ENCODE measurements around the gene NAIF1.
"Not testable (repeated sequence)": the region's sequence is repeated elsewhere in the genome, so short reads cannot be mapped to it uniquely, and the experiment has no call there.

The NAIF1 gene, protein sequence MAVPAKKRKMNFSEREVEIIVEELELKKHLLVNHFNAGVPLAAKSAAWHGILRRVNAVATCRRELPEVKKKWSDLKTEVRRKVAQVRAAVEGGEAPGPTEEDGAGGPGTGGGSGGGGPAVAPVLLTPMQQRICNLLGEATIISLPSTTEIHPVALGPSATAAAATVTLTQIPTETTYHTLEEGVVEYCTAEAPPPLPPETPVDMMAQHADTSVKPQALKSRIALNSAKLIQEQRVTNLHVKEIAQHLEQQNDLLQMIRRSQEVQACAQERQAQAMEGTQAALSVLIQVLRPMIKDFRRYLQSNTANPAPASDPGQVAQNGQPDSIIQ

DNA sequence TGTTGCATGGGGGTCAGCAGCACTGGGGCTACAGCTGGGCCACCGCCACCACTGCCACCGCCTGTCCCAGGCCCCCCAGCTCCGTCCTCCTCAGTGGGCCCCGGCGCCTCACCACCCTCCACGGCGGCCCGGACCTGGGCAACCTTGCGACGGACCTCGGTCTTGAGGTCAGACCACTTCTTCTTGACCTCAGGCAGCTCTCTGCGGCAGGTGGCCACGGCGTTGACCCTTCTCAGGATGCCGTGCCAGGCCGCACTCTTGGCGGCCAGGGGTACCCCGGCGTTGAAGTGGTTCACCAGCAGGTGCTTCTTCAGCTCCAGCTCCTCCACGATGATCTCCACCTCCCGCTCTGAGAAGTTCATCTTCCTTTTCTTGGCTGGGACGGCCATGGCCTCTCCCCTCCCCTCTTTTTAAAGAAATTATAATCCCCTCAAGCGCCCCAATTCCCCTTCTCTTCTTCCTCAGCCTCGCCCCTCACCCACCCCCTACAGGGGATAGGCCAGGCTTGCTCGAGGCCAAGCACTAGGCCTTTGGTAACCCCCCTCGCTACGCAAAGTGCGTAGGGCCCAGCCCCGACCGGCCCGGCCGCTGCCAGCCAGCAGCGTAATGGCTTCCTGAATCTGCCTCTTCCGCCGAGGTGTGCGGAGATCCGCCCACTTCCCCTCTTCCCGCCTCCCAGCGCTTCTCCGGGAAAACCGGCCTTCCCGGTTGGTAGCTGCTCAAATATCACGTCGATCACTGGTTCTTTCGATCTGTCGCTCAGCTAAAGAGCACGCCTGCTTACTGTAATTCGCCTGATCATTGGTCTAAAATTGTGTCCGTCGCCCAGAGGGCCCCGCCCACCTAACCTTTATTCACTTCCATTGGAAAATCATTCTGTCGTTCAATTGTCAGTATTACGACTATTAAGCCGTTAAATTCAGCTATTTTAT lies at the start of gene NAIF1:
Gene NAIF1 (minus strand): TSS at position 608 of the 932 bp plus-strand sequence. CDS start 219 bp downstream, at position 389.
- peak; percentile 99 for DNase-seq

DNA sequence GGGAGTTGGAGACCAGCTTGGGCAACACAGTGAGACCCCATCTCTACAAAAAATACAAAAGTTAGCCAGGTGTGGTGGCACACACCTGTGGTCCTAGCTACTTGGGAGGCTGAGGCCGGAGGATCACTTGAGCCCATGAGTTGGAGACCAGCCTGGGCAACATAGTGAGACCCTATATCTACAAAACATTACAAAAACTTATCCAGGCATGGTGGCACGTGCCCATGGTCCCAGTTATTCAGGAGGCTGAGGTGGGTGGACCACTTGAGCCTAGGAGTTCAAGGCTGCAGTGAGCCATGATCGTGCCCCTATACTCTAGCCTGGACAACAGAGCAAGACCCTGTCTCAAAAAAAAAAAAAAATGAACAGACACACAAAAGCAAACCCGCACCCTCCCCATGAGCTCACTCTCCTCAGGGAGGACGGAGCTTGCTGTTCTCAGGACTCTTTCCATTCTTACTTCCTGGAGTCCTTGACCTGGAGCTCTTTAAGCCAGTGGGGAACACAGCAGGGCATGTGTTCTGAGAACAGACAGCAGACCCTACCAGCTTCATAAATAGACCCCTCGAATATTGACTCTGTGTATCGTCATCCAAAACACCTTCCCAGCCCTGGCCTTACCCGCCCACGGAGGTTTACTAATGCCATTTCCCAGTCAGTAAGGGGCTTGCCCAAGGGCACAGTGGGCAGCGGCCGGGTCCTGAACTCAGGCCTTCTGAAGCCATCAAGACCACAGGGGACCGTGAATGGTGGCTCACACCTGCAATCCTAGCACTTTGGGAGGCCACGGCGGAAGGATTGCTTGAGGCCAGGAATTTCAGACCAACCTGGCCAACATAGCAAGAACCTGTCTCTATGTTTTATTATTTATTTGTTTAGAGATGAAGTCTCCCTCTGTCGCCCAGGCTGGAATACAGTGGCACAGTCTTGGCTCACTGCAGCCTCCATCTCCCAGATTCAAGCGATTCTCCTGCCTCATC lies 49.3 kb upstream of the NAIF1 start:
- DNase-seq, result no peak

DNA sequence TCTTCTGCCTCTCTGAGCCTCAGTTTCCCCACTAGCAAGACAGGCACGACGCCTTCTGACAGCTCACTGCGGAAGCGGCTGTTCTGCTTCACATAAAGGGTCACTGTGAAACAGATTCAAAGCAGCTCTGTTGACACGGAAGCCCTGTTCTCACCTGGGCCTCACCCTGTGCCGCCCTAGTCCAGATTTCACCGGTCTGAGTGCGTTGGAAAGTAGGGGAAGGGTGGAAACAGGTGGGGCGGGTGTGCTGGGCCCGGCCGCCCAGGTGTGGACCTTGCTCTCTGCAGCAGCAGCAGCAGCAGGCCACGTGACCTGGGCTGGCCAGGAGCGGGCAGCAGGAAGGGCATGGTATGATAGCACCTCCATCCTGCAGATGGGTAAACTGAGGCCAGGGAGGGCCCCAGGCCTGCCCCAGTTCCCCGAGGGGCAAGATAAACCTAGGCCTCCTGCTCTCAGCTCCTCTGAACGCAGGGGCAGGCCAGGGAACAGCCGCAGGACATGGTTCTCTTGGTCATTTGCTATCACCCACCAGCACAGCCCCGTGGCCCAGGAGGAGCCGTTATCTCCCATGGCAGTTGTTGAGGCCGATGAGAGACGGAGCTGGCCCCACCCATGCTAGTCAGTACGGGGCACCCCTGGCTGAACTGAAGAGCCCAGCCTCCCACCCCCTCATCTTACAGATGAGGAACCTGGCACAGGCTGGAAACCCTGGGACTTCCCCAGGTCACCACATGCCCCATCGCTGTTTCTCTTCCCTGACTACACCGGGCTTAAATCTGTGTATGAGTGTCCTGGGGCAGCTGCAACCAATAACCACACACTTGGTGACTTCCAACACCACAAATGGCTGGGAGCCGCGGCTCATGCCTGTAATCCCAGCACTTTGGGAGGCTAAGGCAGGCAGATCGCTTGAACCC lies 48.3 kb upstream of the NAIF1 start:
- no peak for DNase-seq

DNA sequence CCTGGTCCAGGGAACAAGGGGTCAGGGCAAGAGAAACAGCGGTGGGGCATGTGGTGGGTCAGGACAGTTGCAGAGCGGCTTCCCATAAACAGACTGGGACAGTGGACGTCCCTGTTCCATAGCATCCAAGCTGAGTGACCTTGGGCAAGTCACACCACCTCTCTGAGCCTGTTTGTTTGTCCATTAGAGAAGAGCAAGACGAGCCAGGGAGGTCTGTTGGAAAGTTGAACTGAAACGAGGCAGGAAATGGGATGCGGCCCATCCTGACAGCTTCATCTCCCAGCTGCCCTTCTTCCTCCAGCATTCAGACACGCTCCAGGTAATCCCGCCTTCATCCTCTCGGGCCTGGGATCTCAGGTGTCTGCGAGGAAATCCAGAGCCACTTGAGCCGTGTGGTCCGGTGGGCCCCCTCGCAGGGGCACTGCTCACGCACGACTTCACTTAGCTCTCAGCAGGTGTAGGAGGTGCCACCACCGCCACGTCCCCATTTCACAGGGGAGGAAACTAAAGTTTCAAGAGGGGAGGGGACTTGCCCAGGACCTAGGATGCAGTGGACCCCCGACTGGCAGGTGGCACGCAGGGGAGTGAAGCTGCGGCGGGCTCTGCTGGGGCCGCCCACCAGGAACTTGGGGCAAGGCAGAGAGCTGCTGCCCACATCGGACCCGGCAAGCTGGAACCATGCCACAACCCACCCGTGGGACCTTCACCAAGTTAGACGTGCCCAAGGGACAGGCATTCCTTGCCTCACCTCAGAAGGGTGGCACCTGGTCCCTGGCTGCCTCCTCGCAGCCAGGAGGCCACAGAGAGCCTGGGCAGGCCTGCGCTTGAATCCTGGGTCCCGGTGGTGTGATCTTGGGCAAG lies 47.4 kb upstream of the NAIF1 start:
- no peak for DNase-seq

DNA sequence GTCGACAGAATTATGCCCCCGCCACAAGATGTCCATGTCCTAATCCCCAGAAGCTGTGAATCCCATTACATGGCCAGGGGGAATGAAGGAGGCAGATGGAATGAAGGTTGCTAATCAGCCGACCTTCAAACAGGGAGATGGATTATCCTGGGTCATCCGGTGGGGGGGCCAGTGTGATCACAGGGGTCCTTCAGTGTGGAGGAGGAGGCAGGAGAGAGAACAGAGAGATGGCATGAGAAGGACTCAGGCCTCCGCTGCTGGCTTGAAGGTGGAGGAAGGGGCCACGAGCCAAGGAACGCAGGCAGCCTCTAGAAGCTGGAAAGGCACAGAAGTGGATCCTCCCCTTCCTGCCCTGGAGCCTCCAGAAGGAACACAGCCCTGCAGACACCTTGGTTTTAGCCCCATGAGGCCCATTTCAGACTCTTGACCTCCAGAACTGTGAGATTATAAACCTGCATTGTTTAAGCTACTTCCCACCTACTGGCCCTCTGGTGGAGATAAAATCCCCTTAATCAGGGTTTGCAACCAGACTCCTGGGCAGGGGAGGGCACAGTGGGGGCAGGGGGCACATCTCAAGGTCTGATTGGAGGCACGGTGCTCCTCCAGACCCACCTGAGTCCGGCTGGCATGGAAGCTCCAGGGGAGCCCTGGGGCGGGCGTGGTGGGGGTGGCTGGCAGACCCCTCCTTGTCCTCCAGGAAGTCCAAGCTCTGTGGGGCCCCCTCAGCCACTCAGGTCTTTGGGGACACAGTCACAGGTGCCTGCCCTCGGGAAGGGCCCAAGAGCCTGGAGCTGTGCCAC lies 46.6 kb upstream of the NAIF1 start:
- peak; percentile 97 for DNase-seq

DNA sequence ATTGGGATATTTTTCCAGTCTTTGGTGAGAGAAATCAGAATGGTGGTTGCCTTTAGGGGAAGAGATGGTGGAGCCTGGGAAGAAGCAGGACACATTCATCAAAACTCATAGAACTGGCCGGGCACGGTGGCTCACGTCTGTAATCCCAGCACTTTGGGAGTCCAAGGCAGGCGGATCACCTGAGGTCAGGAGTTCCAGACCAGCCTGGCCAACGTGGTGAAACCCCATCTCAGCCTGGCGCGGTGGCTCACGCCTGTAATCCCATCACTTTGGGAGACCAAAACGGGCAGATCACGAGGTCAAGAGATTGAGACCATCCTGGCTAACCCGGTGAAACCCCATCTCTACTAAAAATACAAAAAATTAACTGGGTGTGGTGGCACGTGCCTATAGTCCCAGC lies 44.6 kb upstream of the NAIF1 start:
- not testable (repeated sequence) for DNase-seq

DNA sequence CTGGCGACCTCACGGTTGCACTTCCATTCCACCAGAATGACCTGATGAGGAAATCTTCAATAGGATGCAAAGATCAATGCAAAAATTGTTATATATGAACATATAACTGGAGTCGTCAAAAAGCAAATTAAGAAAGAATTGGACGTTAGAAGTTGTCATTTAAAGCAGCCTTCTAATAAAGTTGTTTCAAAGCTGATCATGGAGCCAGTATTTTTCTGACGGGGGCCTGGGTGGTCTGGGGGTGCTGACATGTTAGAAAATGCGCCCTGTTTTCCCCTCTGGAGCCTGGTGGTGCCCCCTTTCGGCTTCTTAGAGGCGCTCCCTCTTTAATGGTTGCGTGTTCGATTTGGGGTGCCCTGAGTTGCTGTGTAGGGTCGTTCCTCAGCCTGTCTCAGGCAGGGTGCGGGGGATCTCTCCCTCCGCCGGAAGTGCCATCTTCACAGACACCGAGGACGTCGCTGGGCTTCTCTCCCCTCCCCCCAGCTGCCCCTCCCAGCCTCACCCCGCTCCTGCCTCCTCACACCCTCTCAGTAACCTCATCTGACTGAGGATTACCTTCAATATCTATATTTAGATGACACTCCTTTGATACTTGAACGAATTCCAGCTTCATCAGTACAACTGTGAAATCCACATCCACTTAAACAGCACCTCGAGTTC lies 42.1 kb upstream of the NAIF1 start:
- DNase-seq, result peak; percentile 29

DNA sequence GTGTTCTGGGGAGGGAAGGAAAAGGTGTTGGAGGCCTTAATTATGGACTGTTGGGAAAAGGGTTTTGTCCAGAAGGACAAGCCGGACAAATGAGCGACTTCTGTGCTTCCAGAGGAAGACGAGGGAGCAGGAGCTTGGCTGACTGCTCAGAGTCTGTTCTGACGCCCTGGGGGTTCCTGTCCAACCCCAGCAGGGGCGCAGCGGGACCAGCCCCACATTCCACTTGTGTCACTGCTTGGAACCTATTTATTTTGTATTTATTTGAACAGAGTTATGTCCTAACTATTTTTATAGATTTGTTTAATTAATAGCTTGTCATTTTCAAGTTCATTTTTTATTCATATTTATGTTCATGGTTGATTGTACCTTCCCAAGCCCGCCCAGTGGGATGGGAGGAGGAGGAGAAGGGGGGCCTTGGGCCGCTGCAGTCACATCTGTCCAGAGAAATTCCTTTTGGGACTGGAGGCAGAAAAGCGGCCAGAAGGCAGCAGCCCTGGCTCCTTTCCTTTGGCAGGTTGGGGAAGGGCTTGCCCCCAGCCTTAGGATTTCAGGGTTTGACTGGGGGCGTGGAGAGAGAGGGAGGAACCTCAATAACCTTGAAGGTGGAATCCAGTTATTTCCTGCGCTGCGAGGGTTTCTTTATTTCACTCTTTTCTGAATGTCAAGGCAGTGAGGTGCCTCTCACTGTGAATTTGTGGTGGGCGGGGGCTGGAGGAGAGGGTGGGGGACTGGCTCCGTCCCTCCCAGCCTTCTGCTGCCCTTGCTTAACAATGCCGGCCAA lies 41.3 kb upstream of the NAIF1 start:
- DNase-seq, result no peak

DNA sequence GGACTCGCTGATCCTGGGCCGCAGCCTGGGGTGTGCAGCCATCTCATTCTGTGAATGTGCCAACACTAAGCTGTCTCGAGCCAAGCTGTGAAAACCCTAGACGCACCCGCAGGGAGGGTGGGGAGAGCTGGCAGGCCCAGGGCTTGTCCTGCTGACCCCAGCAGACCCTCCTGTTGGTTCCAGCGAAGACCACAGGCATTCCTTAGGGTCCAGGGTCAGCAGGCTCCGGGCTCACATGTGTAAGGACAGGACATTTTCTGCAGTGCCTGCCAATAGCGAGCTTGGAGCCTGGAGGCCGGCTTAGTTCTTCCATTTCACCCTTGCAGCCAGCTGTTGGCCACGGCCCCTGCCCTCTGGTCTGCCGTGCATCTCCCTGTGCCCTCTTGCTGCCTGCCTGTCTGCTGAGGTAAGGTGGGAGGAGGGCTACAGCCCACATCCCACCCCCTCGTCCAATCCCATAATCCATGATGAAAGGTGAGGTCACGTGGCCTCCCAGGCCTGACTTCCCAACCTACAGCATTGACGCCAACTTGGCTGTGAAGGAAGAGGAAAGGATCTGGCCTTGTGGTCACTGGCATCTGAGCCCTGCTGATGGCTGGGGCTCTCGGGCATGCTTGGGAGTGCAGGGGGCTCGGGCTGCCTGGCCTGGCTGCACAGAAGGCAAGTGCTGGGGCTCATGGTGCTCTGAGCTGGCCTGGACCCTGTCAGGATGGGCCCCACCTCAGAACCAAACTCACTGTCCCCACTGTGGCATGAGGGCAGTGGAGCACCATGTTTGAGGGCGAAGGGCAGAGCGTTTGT lies 40.5 kb upstream of the NAIF1 start:
- DNase-seq, result no peak

DNA sequence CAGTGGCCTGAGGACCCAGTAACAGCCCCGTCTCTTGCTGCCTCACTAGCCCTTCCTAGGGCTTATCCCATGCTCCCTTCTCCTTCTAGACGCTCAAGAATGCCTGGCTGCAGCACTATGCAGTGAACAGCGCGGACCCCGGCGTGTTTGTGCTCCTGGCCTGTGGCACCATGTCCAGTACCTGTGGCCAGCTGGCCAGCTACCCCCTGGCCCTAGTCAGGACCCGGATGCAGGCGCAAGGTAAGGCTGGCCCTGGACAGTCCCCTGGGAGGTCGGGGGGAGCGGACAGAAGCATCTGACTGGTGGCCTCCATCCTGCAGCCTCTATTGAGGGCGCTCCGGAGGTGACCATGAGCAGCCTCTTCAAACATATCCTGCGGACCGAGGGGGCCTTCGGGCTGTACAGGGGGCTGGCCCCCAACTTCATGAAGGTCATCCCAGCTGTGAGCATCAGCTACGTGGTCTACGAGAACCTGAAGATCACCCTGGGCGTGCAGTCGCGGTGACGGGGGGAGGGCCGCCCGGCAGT lies 39.9 kb upstream of the NAIF1 start:
- no peak for DNase-seq

DNA sequence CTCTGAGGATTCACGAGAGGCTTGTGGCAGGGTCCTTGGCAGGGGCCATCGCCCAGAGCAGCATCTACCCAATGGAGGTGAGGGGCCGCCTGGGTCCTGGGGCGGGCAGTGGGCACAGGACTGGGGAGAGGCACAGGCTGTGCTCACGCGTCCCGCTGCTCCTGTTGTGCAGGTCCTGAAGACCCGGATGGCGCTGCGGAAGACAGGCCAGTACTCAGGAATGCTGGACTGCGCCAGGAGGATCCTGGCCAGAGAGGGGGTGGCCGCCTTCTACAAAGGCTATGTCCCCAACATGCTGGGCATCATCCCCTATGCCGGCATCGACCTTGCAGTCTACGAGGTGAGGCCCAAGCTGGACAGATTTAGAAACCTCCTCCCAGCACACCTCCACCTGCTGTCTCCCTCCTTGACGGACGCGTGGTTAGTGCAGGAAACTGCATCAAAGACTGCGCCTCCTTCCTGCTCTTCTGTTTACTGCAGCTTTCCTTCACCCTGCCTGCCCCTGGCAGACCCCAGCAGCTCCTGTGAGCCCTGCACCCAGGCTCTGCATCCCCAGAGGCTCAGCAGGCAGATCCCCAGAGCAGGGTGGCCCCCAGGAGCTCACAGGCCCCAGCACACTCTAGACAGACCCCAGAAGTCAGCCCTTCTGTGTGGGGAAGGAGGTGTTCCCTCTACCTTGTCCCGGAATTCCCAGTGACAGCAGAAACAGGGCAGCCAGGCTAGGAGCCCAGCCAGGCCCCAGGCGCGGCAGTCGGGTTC lies 39.2 kb upstream of the NAIF1 start:
- no peak for DNase-seq

DNA sequence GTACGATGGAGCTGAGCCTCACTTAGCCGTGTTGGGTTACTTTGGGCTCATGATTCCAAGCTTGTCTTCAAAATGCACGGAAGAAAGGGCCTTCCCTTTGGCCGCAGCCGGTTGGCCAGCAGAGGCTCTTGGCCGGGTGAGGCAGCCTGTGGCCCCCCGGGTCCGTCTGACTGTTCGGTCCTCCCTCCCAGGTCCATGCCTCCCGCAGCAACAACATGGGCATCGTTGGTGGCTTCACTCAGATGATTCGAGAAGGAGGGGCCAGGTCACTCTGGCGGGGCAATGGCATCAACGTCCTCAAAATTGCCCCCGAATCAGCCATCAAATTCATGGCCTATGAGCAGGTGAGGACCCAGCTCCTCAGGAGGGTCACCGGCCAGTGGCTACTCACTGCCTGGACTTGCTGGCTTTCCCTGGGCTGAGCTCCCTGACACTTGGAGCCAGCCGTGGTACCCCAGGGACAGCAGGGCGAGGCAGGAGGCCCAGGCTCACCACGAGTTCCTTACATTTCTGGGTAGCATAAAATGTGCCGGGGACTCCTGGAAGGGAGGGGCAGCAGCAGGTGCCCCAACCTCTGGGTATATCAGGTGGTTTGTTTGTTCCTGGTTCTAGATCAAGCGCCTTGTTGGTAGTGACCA lies 38.5 kb upstream of the NAIF1 start:
- DNase-seq, result no peak

DNA sequence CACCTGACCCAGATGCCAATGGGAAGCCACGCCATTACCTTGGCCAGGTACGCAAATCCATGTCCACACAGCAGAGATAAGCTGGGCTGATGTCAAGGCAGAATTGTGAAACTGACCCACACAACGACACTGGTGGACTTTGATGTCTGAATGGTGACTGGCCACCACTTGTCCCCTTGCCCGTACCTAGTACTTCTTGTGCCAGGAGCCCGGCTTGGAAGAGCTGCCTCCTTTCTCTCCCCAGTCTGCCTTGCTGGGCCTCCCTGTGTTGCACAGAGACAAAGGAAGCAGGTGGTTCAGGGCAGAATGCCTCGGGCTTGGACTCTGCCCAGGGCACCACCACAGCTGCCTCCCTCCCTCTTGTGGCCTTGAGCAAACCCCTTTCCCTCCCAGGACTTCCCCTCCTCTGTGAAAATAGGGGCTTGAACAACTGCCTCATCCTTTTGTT lies 37.1 kb upstream of the NAIF1 start:
- no peak for DNase-seq

DNA sequence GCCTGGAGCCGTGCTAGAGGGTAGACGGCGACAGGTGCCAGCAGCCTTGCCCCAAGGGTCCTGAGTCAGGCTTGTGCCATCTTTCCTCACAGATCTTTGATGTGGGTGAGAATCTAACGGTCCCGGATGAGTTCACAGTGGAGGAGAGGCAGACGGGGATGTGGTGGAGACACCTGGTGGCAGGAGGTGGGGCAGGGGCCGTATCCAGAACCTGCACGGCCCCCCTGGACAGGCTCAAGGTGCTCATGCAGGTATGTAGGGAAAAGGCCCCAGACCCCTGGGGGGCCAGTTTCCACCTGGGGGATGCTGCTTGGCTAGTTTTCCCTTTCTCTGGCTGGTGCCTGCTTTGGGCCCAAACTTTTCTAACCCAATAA lies 36.5 kb upstream of the NAIF1 start:
- DNase-seq, result no peak

DNA sequence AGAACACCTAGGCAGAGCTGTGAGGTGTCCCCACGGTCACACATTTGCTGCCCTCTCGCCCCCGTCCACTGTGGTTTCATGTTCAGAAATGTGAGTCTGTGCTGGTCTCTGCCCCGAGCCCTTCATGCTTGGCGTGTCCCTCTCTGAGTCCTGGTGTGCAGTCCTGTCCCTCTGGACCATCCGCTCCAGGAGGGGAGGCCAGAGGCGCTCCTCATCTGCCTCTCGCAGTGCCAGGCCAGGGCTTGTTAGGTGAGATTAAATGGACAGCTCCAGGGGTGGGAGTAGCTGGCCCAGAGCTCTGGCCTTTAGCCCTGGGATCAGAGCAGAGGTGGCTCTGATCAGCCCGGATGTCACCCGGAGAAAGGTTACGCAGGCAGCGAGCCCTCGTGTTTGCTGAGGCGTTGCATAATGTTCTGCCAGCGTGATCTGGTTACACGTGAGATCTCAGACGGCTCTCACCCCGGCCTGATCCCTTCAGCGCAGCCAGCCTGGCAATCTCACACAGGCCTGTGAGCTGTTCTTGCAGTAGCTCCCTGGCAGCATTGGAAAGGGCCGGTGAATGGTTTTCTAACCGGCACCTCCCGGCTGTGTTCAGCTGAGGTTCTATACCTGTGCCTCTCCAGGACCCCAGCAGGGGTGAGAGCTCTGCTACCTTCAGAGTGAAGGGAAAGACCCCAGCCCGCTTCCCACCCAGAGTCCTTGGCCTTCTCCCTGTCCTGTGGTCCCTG lies 35.9 kb upstream of the NAIF1 start:
- no peak for DNase-seq
